AG04449 (cell line): Measurements from ENCODE around the gene MYOZ3.

Experiments
- CTCF ChIA-PET: fragments of 350-600 bp; formaldehyde crosslinking; extraction: SDS; loops from one replicate; lab custom pipeline; 2021; ENCODE audit warnings: antibody characterized with exemption; lab: Yijun Ruan, JAX
- POLR2A ChIA-PET: fragments of 400-600, 350-600 bp; formaldehyde crosslinking; extraction: SDS; loops from one replicate; lab custom pipeline; 2020; ENCODE audit warnings: antibody characterized with exemption, inconsistent platforms; lab: Yijun Ruan, JAX
- DNase-seq: peaks from one replicate; pipeline ENCODE4 v3.0.0-alpha.2; 2010; ENCODE audit warnings: low read depth, low spot score
- H3K4me3 ChIP-seq: 2 replicates; pipeline ENCODE4 v1.5.1; 2011; ENCODE audit warnings: low read depth, mild to moderate bottlenecking, control low read depth, low read length
- CTCF ChIP-seq: IDR thresholded peaks from one replicate; pipeline ENCODE4 v1.5.1; 2011; ENCODE audit warnings: mild to moderate bottlenecking, moderate library complexity, low read length, control low read depth, inconsistent platforms; ENCODE audit not compliant: insufficient read depth; ENCODE audit errors: missing control alignments

Gene MYOZ3

DNA sequence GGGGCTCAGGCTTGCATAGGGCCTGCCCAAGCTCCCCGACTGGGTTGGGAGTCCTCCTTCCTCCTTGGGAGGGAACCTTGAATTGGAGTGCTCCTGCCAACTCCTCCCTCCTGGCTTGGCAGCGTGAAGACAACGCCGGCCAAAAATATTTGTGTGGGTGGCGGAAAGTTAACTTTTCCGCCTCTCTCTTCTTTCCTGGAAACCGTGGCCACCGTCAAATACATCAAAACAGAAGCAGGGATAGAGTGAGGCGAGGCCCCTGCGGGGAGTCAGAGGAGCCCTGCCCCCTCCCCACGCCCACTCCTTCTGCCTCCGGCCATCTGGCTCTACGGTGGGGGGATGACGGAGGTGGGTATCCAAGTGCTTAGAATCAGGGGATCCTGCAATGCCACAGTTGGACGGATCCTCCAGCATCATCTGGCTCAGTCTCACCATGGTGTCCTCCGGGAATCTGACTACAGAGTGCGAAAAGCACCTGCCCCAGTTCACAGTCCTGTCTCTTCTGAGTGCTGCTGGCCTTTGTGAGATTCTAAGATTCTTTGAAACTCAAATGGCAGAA lies 45.8 kb upstream of the MYOZ3 start:
- TF ChIP-seq CTCF = no peak
- ChIA-PET CTCF (no interaction called here), POLR2A (no interaction called here)

DNA sequence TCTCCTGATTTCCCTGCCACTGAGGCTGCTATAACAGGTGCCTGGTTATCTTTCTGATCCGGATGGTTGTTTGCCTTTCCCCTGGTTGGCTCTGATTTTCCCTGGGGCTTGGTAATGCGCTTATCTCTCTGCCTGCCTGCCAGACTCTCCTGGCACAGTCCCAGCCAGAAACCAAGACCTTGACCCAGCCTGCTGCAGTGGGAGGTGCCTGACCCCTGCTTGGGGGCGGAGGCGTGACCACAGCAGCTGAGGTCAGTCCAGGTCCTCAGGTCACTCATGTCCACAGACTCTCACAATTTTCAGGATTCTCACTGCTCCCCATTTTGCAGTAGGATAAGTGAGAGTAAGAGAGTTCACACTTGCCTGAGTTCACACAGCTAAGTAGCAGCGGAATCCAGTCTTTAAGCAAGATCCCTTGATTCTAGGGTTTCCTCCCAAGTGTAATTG lies 45.0 kb upstream of the MYOZ3 start:
- POLR2A ChIA-PET = no interaction called here
- H3K4me3 ChIP-seq = no peak overlapping the region
- CTCF ChIA-PET = no interaction called here
- DNase-seq = no peak
- TF ChIP-seq CTCF = no peak

More for the DNA sequence above, 45.8 kb upstream of the MYOZ3 start:
- H3K4me3 ChIP-seq = no peak overlapping the region
- no peak for DNase-seq

GRCh38 chr5:150616506-150616905 lies 44.5 kb upstream of the MYOZ3 start:
- no peak for DNase-seq
- TF ChIP-seq CTCF = no peak
- H3K4me3 ChIP-seq = no peak overlapping the region
- ChIA-PET POLR2A (no interaction called here), CTCF (interaction anchor here (0.7 kb wide), 1 partner anchor 13 kb away, joined by 3 read pairs; no protein-coding TSS in a partner anchor)

GRCh38 chr5:150618163-150618562 lies 42.9 kb upstream of the MYOZ3 start:
- POLR2A ChIA-PET = no interaction called here
- CTCF ChIA-PET = interaction anchor here (1.4 kb wide), 1 partner anchor 15 kb away, joined by 3 read pairs; no protein-coding TSS in a partner anchor
- no peak for TF ChIP-seq CTCF

GRCh38 chr5:150618588-150619281 lies 42.3 kb upstream of the MYOZ3 start:
- POLR2A ChIA-PET = interaction anchor here (1.3 kb wide), 1 partner anchor 22 kb away, joined by 4 read pairs; the partner anchor contains the start of gene SYNPO
- CTCF ChIA-PET = interaction anchor here (1.1 to 3.2 kb wide), 3 partner anchors 16 to 59 kb away, joined by 3 to 15 read pairs (median 4); no protein-coding TSS in a partner anchor
- no peak for TF ChIP-seq CTCF
- no peak for DNase-seq
- H3K4me3 ChIP-seq = no peak overlapping the region

More at GRCh38 chr5:150618163-150618562, 42.9 kb upstream of the MYOZ3 start:
- no peak for DNase-seq
- no peak overlapping the region for H3K4me3 ChIP-seq

GRCh38 chr5:150619359-150620230 lies 41.5 kb upstream of the MYOZ3 start:
- H3K4me3 ChIP-seq = no peak overlapping the region
- no peak for DNase-seq
- ChIA-PET CTCF (interaction anchor here (1.0 to 3.2 kb wide), 4 partner anchors 9 to 60 kb away, joined by 3 to 15 read pairs (median 4); no protein-coding TSS in a partner anchor), POLR2A (interaction anchor here (0.6 to 1.3 kb wide), 2 partner anchors 21 to 161 kb away, joined by 3 to 4 read pairs; partner anchors contain the start of gene SYNPO)
- TF ChIP-seq CTCF = no peak
